OCI-LY7 (cell line): ENCODE results near the gene VWC2L. TPM values are rescaled to one million over a fixed set of nuclear protein-coding genes. Genes with fewer than 3 reads are reported as not detected.

Experiments
- BruUV-seq: library from RNA; stranded (reverse); fragments of 400-500 nt; replicated peaks from 2 replicates; lab custom pipeline; 2021; lab: Mats Ljungman, UMichigan
- CTCF ChIA-PET: fragments of 300-600 bp; sonication (Branson Sonifier 250); formaldehyde crosslinking; loops from one replicate; lab custom pipeline; 2022; ENCODE audit warnings: antibody characterized with exemption; ENCODE audit not compliant: unreplicated experiment; lab: Charles Lee
- POLR2A ChIA-PET: fragments of 300-600 bp; sonication (Branson Sonifier 250); formaldehyde crosslinking; loops from one replicate; lab custom pipeline; 2022; ENCODE audit warnings: antibody characterized with exemption; lab: Charles Lee
- DNase-seq: peaks from one replicate; pipeline ENCODE4 v3.0.0-alpha.2; 2015; ENCODE audit warnings: low spot score
- H2AFZ ChIP-seq: fragments of 200-600 bp; sonication (generic), shearing (Covaris generic); 2 replicates; pipeline ENCODE4 v1.6.1; 2014; ENCODE audit warnings: mild to moderate bottlenecking, antibody characterized with exemption, low read length, moderate library complexity
- H3K27ac ChIP-seq: fragments of 200-600 bp; sonication (generic); 2 replicates; pipeline ENCODE4 v1.5.1; 2014; ENCODE audit warnings: mixed run types, low read depth, mild to moderate bottlenecking, moderate library complexity, low read length, inconsistent platforms; ENCODE audit not compliant: poor library complexity, severe bottlenecking
- H3K36me3 ChIP-seq: fragments of 200-600 bp; sonication (generic); 2 replicates; pipeline ENCODE4 v1.6.1; 2014; ENCODE audit warnings: mild to moderate bottlenecking, antibody characterized with exemption, low read length, moderate library complexity, mixed read lengths; ENCODE audit not compliant: insufficient read depth
- H3K4me1 ChIP-seq: fragments of 200-600 bp; sonication (generic); 2 replicates; pipeline ENCODE4 v1.5.1; 2014; ENCODE audit warnings: mild to moderate bottlenecking, low read length; ENCODE audit not compliant: insufficient read depth, poor library complexity, severe bottlenecking
- H3K4me2 ChIP-seq: fragments of 200-600 bp; sonication (generic); 2 replicates; pipeline ENCODE4 v1.6.1; 2014; ENCODE audit warnings: mild to moderate bottlenecking, low read length
- H3K4me3 ChIP-seq: fragments of 200-600 bp; sonication (generic); 2 replicates; pipeline ENCODE4 v1.5.1; 2014; ENCODE audit warnings: mild to moderate bottlenecking, low read depth, low read length; ENCODE audit not compliant: poor library complexity, severe bottlenecking
- H3K79me2 ChIP-seq: fragments of 200-600 bp; sonication (generic); 2 replicates; pipeline ENCODE4 v1.6.1; 2016; ENCODE audit warnings: low read depth, mild to moderate bottlenecking, low read length, moderate library complexity, mixed read lengths; ENCODE audit not compliant: insufficient read depth
- H3K9me2 ChIP-seq: fragments of 200-600 bp; sonication (generic); 2 replicates; pipeline ENCODE4 v1.6.1; 2016; ENCODE audit warnings: mild to moderate bottlenecking, low read length, mixed read lengths; ENCODE audit not compliant: insufficient read depth
- H3K9me3 ChIP-seq: fragments of 200-600 bp; sonication (generic); 2 replicates; pipeline ENCODE4 v1.6.1; 2014; ENCODE audit warnings: mild to moderate bottlenecking, mixed run types, low read length, mixed read lengths
- H4K20me1 ChIP-seq: fragments of 200-600 bp; sonication (generic); 2 replicates; pipeline ENCODE4 v1.6.1; 2014; ENCODE audit warnings: mild to moderate bottlenecking, antibody characterized with exemption, low read length, moderate library complexity, mixed read lengths; ENCODE audit not compliant: insufficient read depth
- CTCF ChIP-seq: fragments of 200-600 bp; sonication (generic); conservative IDR thresholded peaks from 2 replicates; pipeline ENCODE4 v1.5.1; 2014; ENCODE audit warnings: mild to moderate bottlenecking, antibody characterized with exemption, low read length, moderate library complexity, mixed read lengths
- EZH2phosphoT487 ChIP-seq: fragments of 200-600 bp; sonication (generic); IDR thresholded peaks from 2 replicates; pipeline ENCODE4 v1.6.1; 2018; ENCODE audit warnings: low read depth, borderline replicate concordance, mild to moderate bottlenecking, mixed run types, antibody characterized with exemption, low read length, moderate library complexity, mixed read lengths
- intact Hi-C: fragments of 100-400 bp; cut with micrococcal nuclease; formaldehyde crosslinking; loops from one replicate; pipeline ENCODE4 v1.10.0; 2022; ENCODE audit not compliant: unreplicated experiment
- total RNA-seq, 2 experiments: library from RNA; depleted of rRNA in 1 of 2; stranded (reverse); fragments of >200 nt in 1 of 2; shearing (Covaris generic) in 1 of 2; gene quantifications; 2 replicates each; pipeline ENCODE4 v1.2.3, GENCODE V29; 2014 to 2022

Gene VWC2L
- total RNA-seq, 2 experiments from 2014 or later: not detected

- Histone ChIP-seq H3K4me2 (no peak overlapping the region), H3K36me3 (no peaks in the 10 kb centered on the region), H2AFZ (no peak overlapping the region), H3K79me2 (no peaks in the 10 kb centered on the region), H3K4me1 (no peaks in the 10 kb centered on the region), H3K27ac (no peak overlapping the region), H3K9me2 (no peaks in the 10 kb centered on the region), H3K4me3 (no peak overlapping the region), H3K9me3 (no peaks in the 10 kb centered on the region), H4K20me1 (no peaks in the 10 kb centered on the region)
- no peak for DNase-seq
- no TSS peak for BruUV-seq
- intact Hi-C loops: no loop called here
- TF ChIP-seq EZH2phosphoT487 (no peak), CTCF (no peak)
- CTCF ChIA-PET: no interaction called here
- POLR2A ChIA-PET: interaction anchor here (0.6 kb wide), 1 partner anchor 370 kb away, joined by 3 read pairs; no protein-coding TSS in a partner anchor
Observed at GRCh38 chr2:214593727-214594126, 182.9 kb downstream of the VWC2L start.

GRCh38 chr2:214601852-214602633, 191.2 kb downstream of the VWC2L start:
- POLR2A ChIA-PET: no interaction called here
- no peaks in the 10 kb centered on the region for H4K20me1 ChIP-seq

More at GRCh38 chr2:214601852-214602633, 191.2 kb downstream of the VWC2L start:
- H3K79me2 ChIP-seq: no peaks in the 10 kb centered on the region
- no TSS peak for BruUV-seq
- no peaks in the 10 kb centered on the region for H3K36me3 ChIP-seq
- CTCF ChIA-PET: no interaction called here
- no peaks in the 10 kb centered on the region for H3K9me3 ChIP-seq
- H2AFZ ChIP-seq: no peak overlapping the region
- no peaks in the 10 kb centered on the region for H3K4me1 ChIP-seq
- no peak overlapping the region for H3K27ac ChIP-seq
- intact Hi-C loops: no loop called here
- TF ChIP-seq EZH2phosphoT487: no peak
- no peak for TF ChIP-seq CTCF
- no peak overlapping the region for H3K4me2 ChIP-seq
- H3K4me3 ChIP-seq: no peak overlapping the region
- no peak for DNase-seq
- H3K9me2 ChIP-seq: no peaks in the 10 kb centered on the region
